Fibroblast of mammary gland (primary cell): ENCODE measurements around the gene FATE1.

Experiments
- DNase-seq: peaks from one replicate; pipeline ENCODE4 v3.0.0-alpha.2; 2010; ENCODE audit warnings: low read depth
- H3K4me3 ChIP-seq: 2 replicates; pipeline ENCODE4 v1.5.1; 2011; ENCODE audit warnings: low read depth, mild to moderate bottlenecking, low read length, moderate library complexity; ENCODE audit not compliant: control insufficient read depth
- TF ChIP-seq, protein P1 (sequence below): conservative IDR thresholded peaks from 2 replicates; pipeline ENCODE4 v1.5.1; 2011; ENCODE audit warnings: low read depth, low read length, inconsistent platforms; ENCODE audit not compliant: control insufficient read depth, insufficient read depth

The FATE1 gene

DNA sequence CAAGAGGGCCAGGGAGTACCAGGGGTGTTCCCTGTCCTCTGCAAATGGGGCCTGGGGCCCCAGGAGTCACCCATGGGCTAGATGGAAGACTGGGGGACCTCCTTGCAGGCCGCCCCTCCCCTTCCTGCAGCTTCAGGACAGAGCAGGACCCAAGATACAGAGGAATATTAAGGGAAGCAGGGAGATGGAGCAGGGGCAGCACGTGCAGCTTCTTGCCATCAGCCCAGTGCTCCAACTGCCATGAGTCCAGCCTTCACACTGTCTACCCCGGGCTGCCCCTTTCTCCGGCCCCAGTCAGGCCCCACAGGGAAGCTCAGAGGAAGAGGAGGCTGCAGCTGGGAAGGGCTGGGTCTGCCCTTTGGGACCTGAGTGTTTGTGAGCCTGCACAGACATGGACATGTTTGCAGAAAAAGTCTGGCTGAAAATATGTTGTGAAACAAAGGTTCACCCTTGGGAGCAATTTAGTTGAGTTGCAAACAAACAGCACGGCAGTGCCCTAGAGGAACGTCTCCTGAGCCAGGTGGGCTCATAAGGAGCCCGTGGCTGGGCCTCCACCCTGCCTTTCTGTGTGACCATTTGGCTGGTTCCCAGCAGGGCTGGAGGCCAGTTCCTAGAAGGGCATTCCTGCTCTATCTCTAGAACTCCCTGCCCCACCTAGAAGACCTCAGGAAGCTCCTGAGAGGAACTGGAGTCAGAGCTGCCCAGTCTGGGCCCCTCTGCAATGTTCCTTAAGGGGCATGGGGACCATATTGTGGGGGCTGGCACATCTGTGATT is 8.9 kb downstream of the FATE1 start:
- no peak overlapping the region for H3K4me3 ChIP-seq
- no peak for DNase-seq
- TF ChIP-seq, protein P1, sequence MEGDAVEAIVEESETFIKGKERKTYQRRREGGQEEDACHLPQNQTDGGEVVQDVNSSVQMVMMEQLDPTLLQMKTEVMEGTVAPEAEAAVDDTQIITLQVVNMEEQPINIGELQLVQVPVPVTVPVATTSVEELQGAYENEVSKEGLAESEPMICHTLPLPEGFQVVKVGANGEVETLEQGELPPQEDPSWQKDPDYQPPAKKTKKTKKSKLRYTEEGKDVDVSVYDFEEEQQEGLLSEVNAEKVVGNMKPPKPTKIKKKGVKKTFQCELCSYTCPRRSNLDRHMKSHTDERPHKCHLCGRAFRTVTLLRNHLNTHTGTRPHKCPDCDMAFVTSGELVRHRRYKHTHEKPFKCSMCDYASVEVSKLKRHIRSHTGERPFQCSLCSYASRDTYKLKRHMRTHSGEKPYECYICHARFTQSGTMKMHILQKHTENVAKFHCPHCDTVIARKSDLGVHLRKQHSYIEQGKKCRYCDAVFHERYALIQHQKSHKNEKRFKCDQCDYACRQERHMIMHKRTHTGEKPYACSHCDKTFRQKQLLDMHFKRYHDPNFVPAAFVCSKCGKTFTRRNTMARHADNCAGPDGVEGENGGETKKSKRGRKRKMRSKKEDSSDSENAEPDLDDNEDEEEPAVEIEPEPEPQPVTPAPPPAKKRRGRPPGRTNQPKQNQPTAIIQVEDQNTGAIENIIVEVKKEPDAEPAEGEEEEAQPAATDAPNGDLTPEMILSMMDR, result no peak

DNA sequence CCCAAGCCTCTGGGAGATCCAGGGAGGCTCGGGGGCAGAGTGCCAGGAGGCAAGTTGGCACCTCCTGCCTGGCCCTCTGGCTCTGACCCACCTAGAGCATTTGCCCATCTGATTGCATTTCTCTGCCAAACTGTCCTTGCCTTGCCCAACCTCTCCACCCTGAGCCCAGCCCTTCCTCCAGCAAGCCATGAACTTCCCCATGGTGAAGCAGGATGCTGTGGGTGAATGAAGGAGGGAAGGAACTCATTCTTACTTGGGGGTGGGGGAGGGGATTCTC is 9.4 kb downstream of the FATE1 start:
- no peak overlapping the region for H3K4me3 ChIP-seq
- TF ChIP-seq, protein P1, result no peak
- no peak for DNase-seq

DNA sequence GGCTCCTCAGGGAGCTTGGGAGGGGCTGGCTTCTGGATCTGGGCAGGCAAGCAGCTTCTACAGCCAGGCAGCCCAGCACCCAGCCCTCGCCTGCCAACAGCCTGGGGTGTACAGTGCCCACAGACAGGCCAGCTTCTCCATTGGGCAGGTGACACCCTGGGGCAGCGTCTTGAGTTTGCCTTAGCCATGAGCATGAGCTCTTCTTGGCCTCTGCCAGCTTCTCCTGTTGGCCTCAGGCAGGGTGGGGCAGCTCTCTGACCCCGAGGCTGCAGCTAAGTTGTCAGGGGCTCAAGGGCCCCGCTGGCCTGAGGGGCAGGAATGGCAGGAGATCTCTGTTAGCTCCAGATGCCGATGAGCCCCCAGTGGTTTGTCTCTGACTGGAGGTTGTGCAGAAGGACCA is 10.9 kb downstream of the FATE1 start:
- no peak overlapping the region for H3K4me3 ChIP-seq
- TF ChIP-seq, protein P1, result no peak
- no peak for DNase-seq

GRCh38 chrX:151727346-151727745 is 11.5 kb downstream of the FATE1 start:
- H3K4me3 ChIP-seq, result no peak overlapping the region
- TF ChIP-seq, protein P1, result no peak
- no peak for DNase-seq

- no peak for DNase-seq
- H3K4me3 ChIP-seq, result no peak overlapping the region
- TF ChIP-seq, protein P1, result no peak
Observed at GRCh38 chrX:151729056-151729725, 13.4 kb downstream of the FATE1 start.

- no peak within 1 kb of the TSS for H3K4me3 ChIP-seq
- TF ChIP-seq, protein P1, result no peak
- no peak for DNase-seq
Observed at GRCh38 chrX:151734446-151734845, 18.6 kb downstream of the FATE1 start, which contains the start of gene CNGA2. TSS of gene CNGA2 (plus strand) at chrX:151734746. CDS start at chrX:151738484, 3,738 bp downstream.
